Psoas muscle (tissue), 8 donors: ENCODE results near the gene PQBP1. TPM values are rescaled to one million over a fixed set of nuclear protein-coding genes. Genes with fewer than 3 reads are reported as not detected.

Experiments
- ATAC-seq, 4 donors: fragments of 200-7000 bp; cut with Tn5 transposase; one replicate each; pipeline ENCODE4 v1.9.1; 2020; ENCODE audit warnings: moderate library complexity in 3 of 4, mild to moderate bottlenecking in 2 of 4
- DNase-seq, 2 donors: peaks; one replicate each; pipeline ENCODE4 v3.0.0-alpha.2; 2020
- H3K27ac ChIP-seq: fragments of 200-600 bp; one replicate; pipeline ENCODE4 v1.8.0; 2022
- H3K27me3 ChIP-seq, 3 donors: fragments of 200-600 bp in 1 of 3; one replicate each; pipeline versions ENCODE4 v1.6.1 to v1.8.0; 2013 to 2022; ENCODE audit warnings: low read length in 2 of 3, mild to moderate bottlenecking in 2 of 3, moderate library complexity in 1 of 3; ENCODE audit not compliant: insufficient read depth in 3 of 3
- H3K36me3 ChIP-seq, 2 donors: fragments of 200-600 bp in 1 of 2; one replicate each; pipeline versions ENCODE4 v1.6.1 to v1.8.0; 2013 to 2022; ENCODE audit warnings: low read depth in 1 of 2, mild to moderate bottlenecking in 1 of 2, moderate library complexity in 1 of 2; ENCODE audit not compliant: insufficient read depth in 1 of 2
- H3K4me1 ChIP-seq: fragments of 200-600 bp; one replicate; pipeline ENCODE4 v1.8.0; 2022
- H3K4me3 ChIP-seq: fragments of 200-600 bp; one replicate; pipeline ENCODE4 v1.8.0; 2022; ENCODE audit warnings: mild to moderate bottlenecking
- H3K9me3 ChIP-seq: fragments of 200-600 bp; one replicate; pipeline ENCODE4 v1.8.0; 2022
- WGBS, 3 donors: extraction: QIAGEN DNeasy Blood & Tissue Kit; methylation state at CpG; one replicate each; pipeline versions ENCODE4 v1.1.6 to v1.1.7; 2013; 5-methylcytosine and 5-hydroxymethylcytosine counted together
- intact Hi-C, 2 donors: fragments of 100-400 bp; cut with DNase I; formaldehyde crosslinking; loops; one replicate each; pipeline versions ENCODE4 v1.11.0 to v1.14.2; 2022
- polyA plus RNA-seq, 3 donors: library from polyadenylated mRNA; stranded (reverse); fragments of 200-250 nt; gene quantifications; one replicate each; pipeline ENCODE4 v1.2.3, GENCODE V29; 2013
- total RNA-seq, 4 donors: library from RNA; stranded (reverse); fragmentation: NEBNext Ultra II Directional in 2 of 4; extraction: Animal tissue kit (Norgen Biotek cat#: 25700) in 2 of 4; gene quantifications; one replicate each; pipeline versions ENCODE4 v1.2.1 to v1.2.4, GENCODE V29; 2021 to 2023
- TF ChIP-seq, protein P1 (sequence below): fragments of 200-600 bp; IDR thresholded peaks from one replicate; pipeline ENCODE4 v1.8.0; 2022; ENCODE audit warnings: antibody characterized with exemption
- donor health status: healthy with polysubstance abuse.
- donor health status: DM: no; HTN: no; CAD: no; lungs with moderate emphysema.
- donor health status: Bipolar disorder and iron deficiency.
- donor health status: healthy.
- donor health status: DM: yes; HTN: yes; CAD: no.
- donor health status: DM: no; HTN: no; CAD: no.
- donor health status: DM: no; HTN: no; CAD: no.
- donor health status: DM: yes; HTN: yes; CAD: no.

The PQBP1 gene
- total and polyA plus RNA-seq, 7 donors, result 51.8 to 98.8 (median 65.7) TPM

DNA sequence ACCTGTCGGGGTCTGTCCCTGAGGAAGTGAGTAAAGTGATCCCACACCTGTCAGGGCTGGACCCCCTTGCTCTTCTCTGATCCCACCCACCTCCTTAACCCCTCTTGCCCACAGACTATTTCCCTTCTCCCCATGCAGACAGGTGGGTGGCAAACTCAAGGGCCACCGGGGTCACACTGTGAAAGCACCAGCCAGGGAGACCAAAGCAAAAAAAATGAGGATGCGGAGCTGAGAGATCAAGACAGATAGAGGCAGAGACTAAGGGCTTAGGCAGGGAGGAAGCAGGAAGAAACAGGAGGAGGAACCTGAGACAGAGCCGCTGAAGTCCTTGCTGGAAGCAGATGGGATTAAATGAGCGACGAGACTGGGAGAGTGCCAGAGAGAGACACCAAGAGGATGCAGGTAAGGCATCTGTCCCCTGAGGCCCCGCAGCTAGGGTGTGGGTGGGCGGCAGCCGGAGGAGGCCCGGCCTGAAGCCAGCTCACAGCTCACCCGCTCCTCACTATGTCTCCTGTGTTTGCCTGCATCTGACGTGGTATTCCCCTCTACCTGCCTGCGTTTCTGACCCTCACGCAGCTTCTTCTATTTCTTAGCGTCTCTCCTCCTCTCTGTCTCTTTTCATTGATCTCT is 7.3 kb upstream of the PQBP1 start:
- Histone ChIP-seq H3K9me3 (no peaks in the 10 kb centered on the region), H3K4me1 (peaks cover 7% of the 10 kb centered on the region), H3K27ac (no peak overlapping the region), H3K4me3 (peak overlapping the region; percentile 76), H3K36me3 (peaks cover 0 to 23% of the 10 kb centered on the region in 2 donors), H3K27me3 (no peaks in the 10 kb centered on the region)
- TF ChIP-seq, protein P1, sequence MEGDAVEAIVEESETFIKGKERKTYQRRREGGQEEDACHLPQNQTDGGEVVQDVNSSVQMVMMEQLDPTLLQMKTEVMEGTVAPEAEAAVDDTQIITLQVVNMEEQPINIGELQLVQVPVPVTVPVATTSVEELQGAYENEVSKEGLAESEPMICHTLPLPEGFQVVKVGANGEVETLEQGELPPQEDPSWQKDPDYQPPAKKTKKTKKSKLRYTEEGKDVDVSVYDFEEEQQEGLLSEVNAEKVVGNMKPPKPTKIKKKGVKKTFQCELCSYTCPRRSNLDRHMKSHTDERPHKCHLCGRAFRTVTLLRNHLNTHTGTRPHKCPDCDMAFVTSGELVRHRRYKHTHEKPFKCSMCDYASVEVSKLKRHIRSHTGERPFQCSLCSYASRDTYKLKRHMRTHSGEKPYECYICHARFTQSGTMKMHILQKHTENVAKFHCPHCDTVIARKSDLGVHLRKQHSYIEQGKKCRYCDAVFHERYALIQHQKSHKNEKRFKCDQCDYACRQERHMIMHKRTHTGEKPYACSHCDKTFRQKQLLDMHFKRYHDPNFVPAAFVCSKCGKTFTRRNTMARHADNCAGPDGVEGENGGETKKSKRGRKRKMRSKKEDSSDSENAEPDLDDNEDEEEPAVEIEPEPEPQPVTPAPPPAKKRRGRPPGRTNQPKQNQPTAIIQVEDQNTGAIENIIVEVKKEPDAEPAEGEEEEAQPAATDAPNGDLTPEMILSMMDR, result no peak
- DNase-seq, result no peak
- intact Hi-C loops, result no loop called here
- ATAC-seq, result no peak
- WGBS, 3 donors, result 24 to 55% (median 41%) methylated on average over 8 to 15 of the region's 15 CpGs

DNA sequence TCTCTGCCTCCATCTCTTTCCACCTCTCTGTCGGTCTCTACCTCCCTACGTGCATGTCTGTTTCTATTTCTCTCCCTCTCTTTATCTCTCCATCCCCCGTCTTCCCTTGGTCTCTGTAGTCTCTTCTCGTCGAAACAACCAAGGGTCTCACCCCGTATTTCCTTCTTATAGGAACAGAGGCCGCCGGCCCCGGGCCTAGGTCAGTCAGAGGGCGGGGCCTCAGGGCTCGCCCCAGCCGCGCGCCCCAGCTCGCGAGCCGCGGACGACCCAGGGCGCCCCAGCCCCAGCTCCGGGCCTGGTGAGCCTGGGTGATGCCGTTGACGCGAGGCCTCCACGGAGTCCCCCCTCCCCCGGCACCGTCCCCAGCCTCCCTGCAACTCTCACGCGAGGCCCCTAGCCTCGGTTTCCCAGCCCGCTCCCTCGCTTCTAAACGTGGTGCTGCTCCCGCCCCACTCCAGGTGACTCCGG is 6.8 kb upstream of the PQBP1 start:
- Histone ChIP-seq H3K9me3 (no peaks in the 10 kb centered on the region), H3K36me3 (peaks cover 0 to 25% of the 10 kb centered on the region in 2 donors), H3K4me1 (peaks cover 7% of the 10 kb centered on the region), H3K27me3 (no peaks in the 10 kb centered on the region), H3K4me3 (peak overlapping the region; percentile 76), H3K27ac (peak overlapping the region; percentile 60)
- TF ChIP-seq, protein P1, result no peak
- intact Hi-C loops, result no loop called here
- DNase-seq (peak in 1 of 2 donors; percentile 61), ATAC-seq (peak; percentile 41 to 59 (median 50))
- 1 to 34% (median 1%) methylated on average over 18 to 35 of the region's 35 CpGs for WGBS, 3 donors

DNA sequence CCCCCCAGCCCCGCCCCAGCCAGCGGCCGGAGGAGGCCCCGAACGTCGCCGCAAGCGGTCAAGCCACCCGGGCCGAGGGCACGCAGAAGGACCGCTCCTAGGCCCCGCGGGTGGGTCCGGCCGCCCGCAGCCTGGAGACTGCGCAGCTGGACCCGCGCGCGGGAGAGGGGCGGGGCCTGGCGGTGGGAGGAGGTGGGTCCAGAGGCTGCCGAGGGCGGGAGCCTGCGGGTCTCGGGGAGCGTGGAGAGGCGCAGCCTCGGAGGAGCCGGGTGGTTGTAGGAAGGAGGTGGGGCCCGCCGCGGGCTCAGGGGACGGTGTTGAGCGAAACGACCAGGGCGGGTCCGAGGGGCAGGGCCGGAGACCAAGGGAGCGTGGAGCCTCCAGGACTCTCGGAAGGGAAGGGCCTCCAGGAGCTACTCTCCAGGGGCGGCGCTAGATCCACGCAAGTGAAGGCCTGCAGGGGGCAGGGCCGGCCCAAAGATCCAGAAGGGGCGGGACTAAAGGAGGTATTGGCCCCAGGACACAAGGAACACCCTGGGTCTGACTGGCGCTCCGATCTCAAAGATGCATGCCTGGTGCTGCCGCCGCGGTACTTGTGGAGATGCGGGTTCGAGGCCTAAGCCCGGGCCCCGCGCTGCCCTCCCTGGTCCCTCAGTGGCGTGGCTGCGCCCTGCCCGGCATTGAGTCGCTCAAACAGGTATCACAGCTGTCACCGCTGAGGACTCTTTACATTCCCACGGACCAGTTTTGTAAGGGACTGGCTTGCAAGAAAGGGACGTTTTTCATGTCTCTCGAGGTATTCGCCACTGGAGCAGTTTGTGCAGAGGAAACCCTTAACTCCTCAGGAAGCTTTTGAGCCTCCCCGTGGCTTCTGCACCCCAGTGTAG is 6.1 kb upstream of the PQBP1 start:
- H3K36me3 ChIP-seq, result peaks cover 0 to 25% of the 10 kb centered on the region in 2 donors
- no peaks in the 10 kb centered on the region for H3K27me3 ChIP-seq
- TF ChIP-seq, protein P1, result peak; percentile 35
- H3K4me3 ChIP-seq, result peak overlapping the region; percentile 76
- ATAC-seq, result peak; percentile 90 to 97 (median 94)
- H3K9me3 ChIP-seq, result no peaks in the 10 kb centered on the region
- intact Hi-C loops, result no loop called here
- H3K27ac ChIP-seq, result peak overlapping the region; percentile 60
- 2 to 29% (median 8%) methylated on average over 13 to 68 of the region's 68 CpGs for WGBS, 3 donors
- peak; percentile 85 to 92 for DNase-seq
- H3K4me1 ChIP-seq, result peaks cover 7% of the 10 kb centered on the region

DNA sequence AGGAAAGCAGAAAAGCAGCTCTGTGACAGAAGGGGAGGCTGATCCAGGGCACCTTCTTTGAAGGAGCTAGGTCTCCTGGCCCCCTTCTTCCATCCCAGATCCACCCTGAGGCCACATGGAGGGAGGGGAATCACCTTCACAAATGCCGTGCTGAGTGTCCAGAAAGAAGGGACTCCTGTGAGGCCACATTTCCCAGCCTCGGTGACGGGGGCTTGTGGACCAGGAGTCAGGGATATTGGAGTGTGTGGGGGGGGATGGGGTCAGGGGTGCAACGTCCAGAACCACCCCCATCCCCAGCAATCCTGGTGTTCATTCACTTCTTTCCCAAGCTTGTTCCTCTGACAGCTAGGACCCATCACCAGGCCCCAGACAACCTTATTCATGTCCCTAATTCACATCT is 4.8 kb upstream of the PQBP1 start:
- H3K9me3 ChIP-seq, result no peaks in the 10 kb centered on the region
- TF ChIP-seq, protein P1, result no peak
- DNase-seq, result no peak
- peaks cover 0 to 25% of the 10 kb centered on the region in 2 donors for H3K36me3 ChIP-seq
- no peaks in the 10 kb centered on the region for H3K27me3 ChIP-seq
- intact Hi-C loops, result no loop called here
- no peak for ATAC-seq
- WGBS, 3 donors, result 63 to 84% (median 68%) methylated on average over 3 to 4 of the region's 4 CpGs
- no peak overlapping the region for H3K27ac ChIP-seq
- peaks cover 7% of the 10 kb centered on the region for H3K4me1 ChIP-seq
- H3K4me3 ChIP-seq, result no peak overlapping the region
